GM12874 (cell line): ENCODE data around the gene CDHR5.

Experiments
- CTCF ChIP-seq: IDR thresholded peaks from 2 replicates; pipeline ENCODE4 v1.5.1; 2011; ENCODE audit warnings: low read depth, mild to moderate bottlenecking, control low read depth, low read length, moderate library complexity; ENCODE audit not compliant: insufficient read depth

The CDHR5 gene

GRCh38 chr11:581752-582151 lies 43.0 kb downstream of the CDHR5 start:
- TF ChIP-seq CTCF = no peak

GRCh38 chr11:581342-581741 lies 43.4 kb downstream of the CDHR5 start:
- TF ChIP-seq CTCF = no peak

- TF ChIP-seq CTCF = no peak
Observed at GRCh38 chr11:579830-580601, 44.7 kb downstream of the CDHR5 start.

- no peak for TF ChIP-seq CTCF
Observed at GRCh38 chr11:578276-579035, 46.3 kb downstream of the CDHR5 start.

GRCh38 chr11:577611-577894 lies 47.2 kb downstream of the CDHR5 start:
- no peak for TF ChIP-seq CTCF

- no peak for TF ChIP-seq CTCF
Observed at GRCh38 chr11:576811-577610, 47.7 kb downstream of the CDHR5 start.
